GM12874 (cell line): ENCODE results near the gene F5.

Source experiments
- TF ChIP-seq, protein P1 (sequence below): IDR thresholded peaks from 2 replicates; pipeline ENCODE4 v1.5.1; 2011; ENCODE audit warnings: low read depth, mild to moderate bottlenecking, control low read depth, low read length, moderate library complexity; ENCODE audit not compliant: insufficient read depth

The F5 gene

DNA sequence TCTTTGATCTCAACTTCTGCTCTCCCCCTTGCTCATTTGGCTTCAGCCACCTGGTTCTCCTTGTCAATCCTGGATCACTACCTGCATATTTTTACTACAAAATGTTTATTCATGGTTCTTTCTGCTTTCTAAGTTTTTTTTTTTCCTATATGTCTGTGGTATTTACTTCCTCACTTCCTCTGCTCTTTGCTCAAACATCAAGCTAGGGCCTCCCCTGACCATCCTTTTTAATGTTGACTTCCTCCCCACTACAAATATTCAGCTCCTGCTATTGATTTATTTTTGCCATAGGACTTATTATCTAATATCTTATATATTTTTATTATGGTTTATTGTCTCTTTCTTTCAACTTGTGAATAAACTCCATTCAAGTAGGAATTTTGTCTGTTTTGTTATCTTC lies 86.5 kb downstream of the F5 start:
- TF ChIP-seq, protein P1, sequence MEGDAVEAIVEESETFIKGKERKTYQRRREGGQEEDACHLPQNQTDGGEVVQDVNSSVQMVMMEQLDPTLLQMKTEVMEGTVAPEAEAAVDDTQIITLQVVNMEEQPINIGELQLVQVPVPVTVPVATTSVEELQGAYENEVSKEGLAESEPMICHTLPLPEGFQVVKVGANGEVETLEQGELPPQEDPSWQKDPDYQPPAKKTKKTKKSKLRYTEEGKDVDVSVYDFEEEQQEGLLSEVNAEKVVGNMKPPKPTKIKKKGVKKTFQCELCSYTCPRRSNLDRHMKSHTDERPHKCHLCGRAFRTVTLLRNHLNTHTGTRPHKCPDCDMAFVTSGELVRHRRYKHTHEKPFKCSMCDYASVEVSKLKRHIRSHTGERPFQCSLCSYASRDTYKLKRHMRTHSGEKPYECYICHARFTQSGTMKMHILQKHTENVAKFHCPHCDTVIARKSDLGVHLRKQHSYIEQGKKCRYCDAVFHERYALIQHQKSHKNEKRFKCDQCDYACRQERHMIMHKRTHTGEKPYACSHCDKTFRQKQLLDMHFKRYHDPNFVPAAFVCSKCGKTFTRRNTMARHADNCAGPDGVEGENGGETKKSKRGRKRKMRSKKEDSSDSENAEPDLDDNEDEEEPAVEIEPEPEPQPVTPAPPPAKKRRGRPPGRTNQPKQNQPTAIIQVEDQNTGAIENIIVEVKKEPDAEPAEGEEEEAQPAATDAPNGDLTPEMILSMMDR = no peak

DNA sequence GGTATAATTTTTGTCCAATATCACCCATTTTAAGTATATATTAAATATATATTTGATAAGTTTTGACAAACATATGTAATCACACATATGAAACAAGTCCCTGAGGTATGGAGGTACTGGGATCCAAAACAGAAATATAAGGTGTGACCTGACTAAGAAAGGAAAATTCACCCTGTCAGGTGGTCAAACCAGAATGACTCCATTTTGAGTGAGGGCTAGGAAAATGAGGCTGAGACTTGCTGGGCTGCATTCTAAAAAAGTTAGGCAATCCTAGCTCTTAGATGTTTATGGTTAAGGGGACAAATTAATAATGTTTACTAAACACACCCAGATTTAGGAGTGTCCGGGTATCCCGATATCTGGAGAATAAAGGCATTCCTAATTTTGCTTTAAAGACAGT lies 89.0 kb downstream of the F5 start:
- TF ChIP-seq, protein P1 = no peak

DNA sequence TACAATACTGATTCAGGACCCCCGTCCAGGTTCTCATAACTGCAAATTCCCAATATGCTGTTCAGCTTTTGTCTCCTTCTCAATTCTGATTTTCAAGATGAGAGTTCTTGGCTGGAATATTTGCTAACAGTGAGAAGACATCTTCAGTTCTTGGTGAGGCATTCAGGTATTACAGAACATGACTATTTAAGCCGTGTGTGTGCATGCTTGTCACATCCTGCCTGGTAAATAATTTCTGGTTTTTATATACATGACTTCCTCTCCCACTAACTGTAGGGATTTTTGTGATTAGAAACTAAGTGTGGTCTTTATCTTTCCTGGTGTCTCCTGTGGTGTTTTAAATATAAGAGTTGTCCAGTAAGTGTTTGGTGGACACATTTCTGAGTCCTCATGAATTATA lies 90.4 kb downstream of the F5 start:
- TF ChIP-seq, protein P1 = no peak

DNA sequence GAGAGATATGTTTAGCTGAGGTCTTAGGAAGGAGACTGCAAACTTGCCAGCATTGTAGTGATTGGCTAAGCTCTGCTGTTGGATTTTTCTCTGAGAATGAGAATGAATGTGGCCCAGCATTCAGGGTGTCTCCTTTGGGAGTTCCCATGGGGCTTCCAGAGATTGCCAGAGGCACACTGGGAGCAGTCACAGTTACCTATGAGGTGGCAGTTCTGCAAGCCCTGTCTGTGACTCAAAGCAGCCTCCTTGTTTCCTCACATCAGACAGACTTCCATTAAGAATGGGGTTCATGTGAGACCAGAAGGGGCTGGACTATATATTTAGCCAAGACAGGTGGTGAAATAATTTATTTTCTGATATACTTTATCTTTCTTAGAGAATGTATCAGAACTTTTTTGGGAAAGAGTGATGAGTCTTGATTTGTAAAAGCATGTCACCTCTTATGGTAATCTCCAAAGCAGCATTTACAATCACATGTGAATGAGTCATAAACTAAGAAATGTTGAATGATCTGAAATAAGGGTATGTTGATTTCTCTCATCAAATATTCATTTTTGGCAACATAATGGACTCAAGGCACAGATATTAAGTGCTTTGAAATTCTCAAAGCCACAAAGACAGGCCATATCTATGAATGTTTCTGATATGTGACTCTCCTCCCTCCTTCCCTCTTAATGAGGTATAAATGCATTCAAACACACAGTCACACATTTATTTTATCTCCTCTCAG lies 91.1 kb downstream of the F5 start:
- TF ChIP-seq, protein P1 = no peak

DNA sequence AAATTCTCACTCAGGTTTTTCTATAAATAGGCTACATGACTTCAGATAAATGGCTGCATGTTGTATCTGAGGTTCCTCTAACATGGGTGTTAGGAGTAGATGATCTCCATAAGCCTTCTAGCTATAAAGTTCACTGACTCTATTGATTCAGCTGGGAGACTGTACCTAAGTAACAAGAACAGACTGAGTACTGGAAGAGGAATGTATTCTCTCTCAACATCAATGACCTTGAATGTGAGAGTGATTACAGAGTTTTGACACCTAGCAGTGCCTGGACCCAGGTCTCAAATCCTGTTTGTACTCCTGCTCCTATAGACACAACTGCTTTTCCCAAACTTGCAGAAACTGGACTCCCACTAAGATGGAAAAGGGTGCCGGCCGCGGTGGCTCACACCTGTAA lies 91.9 kb downstream of the F5 start:
- TF ChIP-seq, protein P1 = no peak

DNA sequence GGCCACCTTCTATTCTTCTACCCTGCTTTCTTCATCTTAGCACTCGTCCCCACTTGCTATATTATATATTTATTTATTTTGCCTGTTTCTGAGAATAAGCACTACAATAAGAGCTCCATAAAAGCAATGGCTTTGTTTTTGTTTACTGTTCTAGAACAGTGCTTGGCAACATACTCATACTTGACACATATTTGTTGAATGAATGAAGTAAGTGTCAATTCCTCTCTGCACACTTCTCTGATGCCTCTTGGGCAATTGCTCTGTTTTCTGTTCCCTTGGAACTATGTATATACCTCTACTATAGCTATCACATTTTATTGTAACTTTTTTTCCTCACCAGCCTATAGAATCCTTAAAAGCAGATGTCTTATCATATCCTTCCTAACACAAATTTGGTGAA lies 93.0 kb downstream of the F5 start:
- TF ChIP-seq, protein P1 = no peak

DNA sequence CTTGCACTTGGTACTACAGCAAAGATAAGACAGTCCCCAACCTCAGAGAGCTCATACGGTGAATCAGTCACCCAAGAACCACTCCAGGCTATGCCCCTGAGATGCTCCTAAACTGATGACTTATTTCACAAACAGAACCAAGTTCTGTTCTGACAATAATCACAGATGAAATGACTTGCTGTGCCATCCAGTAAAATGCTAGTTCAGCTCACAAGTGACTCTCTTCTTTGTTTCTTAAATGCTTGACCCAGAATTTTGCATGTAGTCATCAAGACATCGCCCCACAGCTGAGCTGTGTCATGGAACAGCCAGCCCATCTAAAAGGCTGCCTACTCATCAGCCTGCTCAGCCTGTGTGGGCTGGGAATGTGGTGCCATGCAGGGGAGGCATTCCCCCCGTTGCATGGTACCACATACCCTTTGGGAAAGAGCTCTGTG lies 94.4 kb downstream of the F5 start:
- TF ChIP-seq, protein P1 = no peak
